Neural crest cell (in vitro differentiated cells): ENCODE data around the gene C1orf115. TPM values are rescaled to one million over a fixed set of nuclear protein-coding genes. Genes with fewer than 3 reads are reported as not detected.

Experiments
- DNase-seq: peaks from one replicate; pipeline ENCODE4 v3.0.0; 2021; ENCODE audit warnings: low read depth, mixed read lengths, low spot score
- H3K27ac Mint-ChIP-seq: one replicate; pipeline ENCODE4 v1.8.0; 2021; ENCODE audit warnings: mild to moderate bottlenecking, mixed read lengths; ENCODE audit not compliant: unreplicated experiment
- H3K27me3 Mint-ChIP-seq: 2 replicates; pipeline ENCODE4 v1.8.0; 2021; ENCODE audit warnings: low read depth, mild to moderate bottlenecking, mixed read lengths
- H3K36me3 Mint-ChIP-seq: 2 replicates; pipeline ENCODE4 v1.8.0; 2021; ENCODE audit warnings: low read depth, mild to moderate bottlenecking, mixed read lengths
- H3K4me1 Mint-ChIP-seq: 2 replicates; pipeline ENCODE4 v1.8.0; 2021; ENCODE audit warnings: mixed read lengths
- H3K4me3 Mint-ChIP-seq: one replicate; pipeline ENCODE4 v1.8.0; 2021; ENCODE audit warnings: mild to moderate bottlenecking, mixed read lengths
- H3K9me3 Mint-ChIP-seq: 2 replicates; pipeline ENCODE4 v1.8.0; 2021; ENCODE audit warnings: mixed read lengths
- total RNA-seq: library from RNA; stranded (reverse); gene quantifications from 2 replicates; pipeline ENCODE4 v1.2.1, GENCODE V29; 2021
- TF ChIP-seq, protein P1 (sequence below): fragments of 200-600 bp; sonication (generic); conservative IDR thresholded peaks from 2 replicates; pipeline ENCODE4 v1.5.0; 2021; ENCODE audit warnings: antibody characterized with exemption, mild to moderate bottlenecking

C1orf115 gene
- total RNA-seq, 1 donor from 2014 or later, result 0.75 TPM

DNA sequence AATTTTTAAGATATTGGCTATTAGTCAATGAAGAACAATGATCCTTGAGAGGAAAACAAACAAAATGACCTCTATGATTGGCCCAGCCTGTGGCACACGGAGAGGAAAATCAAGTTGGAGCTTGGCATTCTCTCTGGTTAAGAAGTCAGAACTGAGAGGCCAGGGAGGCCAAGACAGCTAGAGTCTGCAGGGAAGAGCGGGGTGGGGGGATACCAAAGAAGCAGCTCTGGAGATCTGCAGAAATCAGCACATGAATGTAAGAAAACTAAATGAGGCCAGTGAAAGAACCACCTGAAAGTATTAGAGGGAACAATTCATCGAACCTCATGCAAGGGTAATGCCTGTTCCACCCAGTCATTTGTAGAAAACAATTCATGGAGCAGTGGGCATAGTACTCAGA is 23.8 kb upstream of the C1orf115 start:
- no peak for DNase-seq
- H3K36me3 Mint-ChIP-seq, result peaks cover 9% of the 10 kb centered on the region
- no peak overlapping the region for H3K27ac Mint-ChIP-seq
- no peaks in the 10 kb centered on the region for H3K27me3 Mint-ChIP-seq
- H3K4me1 Mint-ChIP-seq, result no peaks in the 10 kb centered on the region
- TF ChIP-seq, protein P1, sequence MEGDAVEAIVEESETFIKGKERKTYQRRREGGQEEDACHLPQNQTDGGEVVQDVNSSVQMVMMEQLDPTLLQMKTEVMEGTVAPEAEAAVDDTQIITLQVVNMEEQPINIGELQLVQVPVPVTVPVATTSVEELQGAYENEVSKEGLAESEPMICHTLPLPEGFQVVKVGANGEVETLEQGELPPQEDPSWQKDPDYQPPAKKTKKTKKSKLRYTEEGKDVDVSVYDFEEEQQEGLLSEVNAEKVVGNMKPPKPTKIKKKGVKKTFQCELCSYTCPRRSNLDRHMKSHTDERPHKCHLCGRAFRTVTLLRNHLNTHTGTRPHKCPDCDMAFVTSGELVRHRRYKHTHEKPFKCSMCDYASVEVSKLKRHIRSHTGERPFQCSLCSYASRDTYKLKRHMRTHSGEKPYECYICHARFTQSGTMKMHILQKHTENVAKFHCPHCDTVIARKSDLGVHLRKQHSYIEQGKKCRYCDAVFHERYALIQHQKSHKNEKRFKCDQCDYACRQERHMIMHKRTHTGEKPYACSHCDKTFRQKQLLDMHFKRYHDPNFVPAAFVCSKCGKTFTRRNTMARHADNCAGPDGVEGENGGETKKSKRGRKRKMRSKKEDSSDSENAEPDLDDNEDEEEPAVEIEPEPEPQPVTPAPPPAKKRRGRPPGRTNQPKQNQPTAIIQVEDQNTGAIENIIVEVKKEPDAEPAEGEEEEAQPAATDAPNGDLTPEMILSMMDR, result no peak
- no peak overlapping the region for H3K4me3 Mint-ChIP-seq
- H3K9me3 Mint-ChIP-seq, result peaks cover 6% of the 10 kb centered on the region

GRCh38 chr1:220669005-220669404 is 21.2 kb upstream of the C1orf115 start:
- DNase-seq, result no peak
- no peaks in the 10 kb centered on the region for H3K27me3 Mint-ChIP-seq
- H3K27ac Mint-ChIP-seq, result no peak overlapping the region
- no peak overlapping the region for H3K4me3 Mint-ChIP-seq
- H3K4me1 Mint-ChIP-seq, result peaks cover 5% of the 10 kb centered on the region
- H3K36me3 Mint-ChIP-seq, result peaks cover 5% of the 10 kb centered on the region
- TF ChIP-seq, protein P1, result no peak
- H3K9me3 Mint-ChIP-seq, result peaks cover 6% of the 10 kb centered on the region

GRCh38 chr1:220670365-220670764 is 19.8 kb upstream of the C1orf115 start:
- TF ChIP-seq, protein P1, result no peak
- no peak for DNase-seq
- Mint-ChIP-seq H3K4me1 (peaks cover 5% of the 10 kb centered on the region), H3K27me3 (peaks cover under 1% of the 10 kb centered on the region), H3K36me3 (peaks cover 3% of the 10 kb centered on the region), H3K9me3 (peaks cover 6% of the 10 kb centered on the region), H3K27ac (no peak overlapping the region), H3K4me3 (no peak overlapping the region)

DNA sequence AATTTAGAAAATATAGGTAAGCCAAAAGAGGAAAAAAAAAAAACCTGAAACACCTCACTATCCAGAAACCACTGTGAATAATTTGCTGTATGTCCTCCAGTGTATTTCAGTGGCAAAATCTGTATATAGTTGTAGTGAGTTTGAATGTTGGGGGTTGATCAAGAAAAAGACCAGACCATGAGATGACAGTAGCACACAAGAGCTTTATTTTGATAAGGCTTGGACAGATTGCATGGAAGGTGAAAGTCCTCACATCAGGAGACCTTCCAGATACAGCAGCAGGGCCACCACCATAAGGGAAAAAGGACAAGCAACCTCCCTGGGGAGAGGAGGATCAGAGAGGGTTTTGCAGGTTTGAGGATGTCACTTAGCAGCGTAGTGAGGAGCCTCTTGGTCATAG is 16.2 kb upstream of the C1orf115 start:
- H3K36me3 Mint-ChIP-seq, result peaks cover 3% of the 10 kb centered on the region
- DNase-seq, result no peak
- peaks cover 5% of the 10 kb centered on the region for H3K4me1 Mint-ChIP-seq
- TF ChIP-seq, protein P1, result no peak
- peaks cover 6% of the 10 kb centered on the region for H3K9me3 Mint-ChIP-seq
- no peak overlapping the region for H3K27ac Mint-ChIP-seq
- H3K4me3 Mint-ChIP-seq, result no peak overlapping the region
- peaks cover 3% of the 10 kb centered on the region for H3K27me3 Mint-ChIP-seq

DNA sequence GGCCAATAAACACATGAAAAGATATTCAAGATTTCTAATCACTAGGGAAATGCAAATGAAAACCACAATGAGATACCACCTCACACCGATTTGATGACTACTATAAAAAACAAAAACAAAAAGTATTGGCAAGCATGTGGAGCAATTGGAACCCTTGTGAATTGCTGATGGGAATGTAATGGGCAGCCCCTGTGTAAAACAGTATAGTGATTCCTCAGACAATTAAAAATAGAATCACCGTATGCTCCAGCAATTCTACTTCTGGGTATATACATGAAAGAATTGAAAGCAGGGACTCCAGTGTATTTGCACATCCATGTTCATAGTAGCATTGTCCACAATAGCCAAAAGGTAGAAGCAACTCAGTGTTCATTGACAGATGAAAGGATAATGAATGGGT is 12.9 kb upstream of the C1orf115 start:
- Mint-ChIP-seq H3K9me3 (no peaks in the 10 kb centered on the region), H3K4me1 (peaks cover 5% of the 10 kb centered on the region), H3K27ac (no peak overlapping the region), H3K36me3 (no peaks in the 10 kb centered on the region), H3K27me3 (peaks cover 3% of the 10 kb centered on the region), H3K4me3 (no peak overlapping the region)
- TF ChIP-seq, protein P1, result no peak
- no peak for DNase-seq
